Activated CD4-positive, alpha-beta T cell treated with anti-CD3 and anti-CD28 coated beads, Interleukin-2, amount 50 U/mL, for 4 hours (primary cell): ENCODE measurements around the gene CRIP1.
A peak's percentile ranks its signal among the peaks of the same experiment; 100 is the strongest.

Experiments used
- DNase-seq, 2 experiments: peaks; one replicate each; pipeline ENCODE4 v3.0.0-alpha.2; 2020

Gene CRIP1

DNA sequence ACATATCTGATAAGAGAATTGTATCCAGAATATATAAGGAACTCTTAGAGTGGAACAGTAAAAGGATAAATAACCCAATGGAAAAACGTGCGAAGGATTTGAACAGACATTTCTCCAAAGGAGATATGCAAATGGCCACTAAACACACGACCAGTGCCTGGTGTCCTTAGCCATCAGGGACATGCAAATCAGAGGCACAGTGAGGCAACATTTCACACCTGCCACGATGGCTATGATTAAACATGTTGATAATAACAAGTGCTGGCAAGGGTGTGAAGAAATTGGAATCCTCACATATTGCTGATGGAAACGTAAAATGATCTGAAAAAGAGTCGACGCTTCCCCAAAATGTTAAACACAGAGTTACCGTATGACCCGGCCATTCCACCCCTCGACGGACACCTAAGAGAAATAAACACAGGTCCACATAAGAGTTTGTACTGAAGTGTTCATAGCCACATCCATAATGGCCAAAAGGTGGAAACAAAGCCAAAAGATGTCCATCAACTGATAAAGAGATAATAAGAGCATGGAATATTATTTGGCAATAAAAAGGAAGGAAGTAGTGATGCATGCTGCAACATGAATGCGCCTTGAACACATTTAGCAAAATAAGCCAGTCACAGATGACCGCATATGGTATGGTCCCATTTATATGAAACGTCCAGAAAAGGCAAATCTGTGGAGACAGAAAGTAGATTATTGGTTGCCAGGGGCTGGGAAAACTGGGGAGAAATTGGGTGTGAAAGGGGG, 33.4 kb downstream of the CRIP1 start:
- no peak for DNase-seq

DNA sequence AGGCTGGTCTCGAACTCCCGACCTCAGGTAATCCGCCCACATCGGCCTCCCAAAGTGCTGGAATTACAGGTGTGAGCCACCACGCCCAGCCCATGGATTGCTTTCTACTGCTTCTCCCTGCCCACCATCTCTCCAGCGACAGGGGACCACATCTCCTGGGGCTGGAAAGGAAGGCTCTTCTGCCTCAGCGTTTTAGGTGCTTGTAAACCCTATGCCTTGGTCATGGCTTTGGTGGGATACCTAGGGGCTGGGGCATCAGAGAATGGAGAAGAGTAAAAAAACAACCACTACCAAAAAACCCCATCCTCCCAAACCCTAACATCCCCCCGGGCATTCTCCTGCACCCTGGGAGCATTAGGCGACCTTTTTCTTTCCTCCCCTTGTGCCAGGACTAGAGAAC, 38.6 kb downstream of the CRIP1 start:
- no peak for DNase-seq

DNA sequence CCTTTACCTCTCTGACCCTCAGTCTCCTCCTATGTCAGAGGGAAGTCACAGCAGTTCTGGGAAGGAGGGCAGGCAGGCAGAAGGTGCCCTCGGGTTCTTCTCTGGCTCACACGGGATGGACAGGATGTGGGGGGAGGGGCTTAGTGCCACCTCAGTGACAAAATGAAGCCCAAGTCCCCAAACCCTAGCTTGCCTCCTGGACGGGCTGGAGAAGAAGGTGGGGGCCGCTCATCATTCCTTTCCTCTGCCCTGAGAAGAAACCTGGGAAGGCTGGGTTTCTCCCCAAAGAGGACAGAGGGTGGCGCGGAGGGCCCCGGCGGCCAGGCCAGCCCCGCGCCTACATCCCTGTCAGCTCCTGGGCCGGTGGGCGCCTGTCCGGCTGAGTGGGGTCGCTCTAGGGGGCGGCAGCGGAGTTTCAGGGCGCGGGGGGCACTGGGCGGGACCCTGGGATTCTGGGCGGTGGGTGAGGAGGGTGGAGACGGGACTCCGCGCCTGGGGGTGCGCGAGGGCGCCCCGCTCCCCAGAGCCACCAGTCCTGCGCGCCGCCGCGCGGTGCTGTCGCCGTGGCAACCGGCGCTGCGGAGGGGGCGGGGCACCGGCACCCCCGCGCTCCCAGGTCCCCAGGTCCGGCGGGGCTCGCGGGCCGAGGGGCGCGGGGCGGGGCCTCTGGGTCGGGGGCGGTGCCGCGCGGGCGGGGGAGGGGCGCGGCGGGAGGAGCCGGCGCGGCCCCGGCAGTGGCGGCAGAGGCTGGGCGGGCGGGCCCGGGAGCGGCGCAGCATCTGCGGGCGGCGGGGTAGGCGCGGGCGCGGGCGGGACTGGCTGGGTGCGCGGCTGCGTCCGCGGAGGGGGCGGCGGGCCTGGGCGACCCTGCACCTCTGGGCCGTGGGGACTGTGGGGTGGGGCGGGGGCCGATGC, 39.4 kb downstream of the CRIP1 start, which contains the start of gene TMEM121:
TMEM121 (plus strand) TSS at position 723 of the 915 bp plus-strand sequence. CDS start 2,252 bp downstream, outside the sequence.
- DNase-seq: no peak

DNA sequence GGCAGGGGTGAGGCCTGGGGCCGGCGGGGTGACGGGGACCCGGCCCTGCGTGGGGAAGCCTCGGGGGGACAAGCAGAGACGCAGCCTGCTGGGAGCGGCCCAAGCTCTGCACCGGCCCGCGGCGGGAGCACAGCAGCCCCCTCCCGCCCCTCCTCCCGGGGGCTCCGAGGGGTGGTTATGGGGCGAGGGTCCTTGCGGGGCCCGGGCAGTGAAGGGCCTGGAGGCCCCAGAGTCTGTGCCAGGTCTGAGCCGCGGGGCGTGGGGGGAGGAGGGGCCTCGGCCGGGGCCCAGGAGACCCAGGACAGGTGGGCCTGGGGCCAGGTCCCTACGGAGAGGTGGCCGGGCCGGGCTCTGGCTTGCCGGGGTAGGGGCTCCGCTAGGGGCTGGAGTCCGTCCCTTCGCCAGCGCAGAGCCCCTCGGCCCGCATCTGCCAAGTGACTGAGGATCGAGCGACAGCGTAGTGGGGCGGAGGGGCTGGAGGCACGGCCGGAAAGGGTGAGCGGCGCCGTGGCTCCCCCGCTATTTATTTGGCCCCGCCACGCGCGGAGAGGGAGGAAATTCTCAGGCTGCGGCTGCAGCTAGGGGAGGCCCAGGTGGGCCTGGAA, 40.2 kb downstream of the CRIP1 start:
- no peak for DNase-seq

DNA sequence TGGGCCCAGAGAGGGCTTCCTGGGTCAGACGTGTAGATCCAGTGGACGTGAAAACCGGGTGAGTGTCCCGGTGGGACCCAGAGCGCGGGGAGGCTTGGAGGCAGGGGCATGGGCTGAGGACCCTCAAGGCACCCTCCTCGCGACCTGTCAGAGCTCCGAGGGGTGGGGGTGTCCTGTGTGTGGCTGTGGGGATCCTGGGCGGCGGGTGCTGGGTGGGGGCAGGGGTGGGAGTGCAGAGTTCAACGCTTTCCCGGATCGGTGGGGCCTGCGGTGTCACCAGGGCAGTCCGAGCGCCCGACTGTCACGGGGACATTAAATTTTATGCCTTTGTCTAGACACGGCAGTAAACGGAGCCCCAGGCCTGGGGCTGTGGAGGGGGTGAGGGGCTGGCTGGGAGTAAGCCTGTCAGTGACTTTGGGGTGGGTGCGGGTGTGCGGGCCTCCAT, 40.7 kb downstream of the CRIP1 start:
- DNase-seq: no peak

DNA sequence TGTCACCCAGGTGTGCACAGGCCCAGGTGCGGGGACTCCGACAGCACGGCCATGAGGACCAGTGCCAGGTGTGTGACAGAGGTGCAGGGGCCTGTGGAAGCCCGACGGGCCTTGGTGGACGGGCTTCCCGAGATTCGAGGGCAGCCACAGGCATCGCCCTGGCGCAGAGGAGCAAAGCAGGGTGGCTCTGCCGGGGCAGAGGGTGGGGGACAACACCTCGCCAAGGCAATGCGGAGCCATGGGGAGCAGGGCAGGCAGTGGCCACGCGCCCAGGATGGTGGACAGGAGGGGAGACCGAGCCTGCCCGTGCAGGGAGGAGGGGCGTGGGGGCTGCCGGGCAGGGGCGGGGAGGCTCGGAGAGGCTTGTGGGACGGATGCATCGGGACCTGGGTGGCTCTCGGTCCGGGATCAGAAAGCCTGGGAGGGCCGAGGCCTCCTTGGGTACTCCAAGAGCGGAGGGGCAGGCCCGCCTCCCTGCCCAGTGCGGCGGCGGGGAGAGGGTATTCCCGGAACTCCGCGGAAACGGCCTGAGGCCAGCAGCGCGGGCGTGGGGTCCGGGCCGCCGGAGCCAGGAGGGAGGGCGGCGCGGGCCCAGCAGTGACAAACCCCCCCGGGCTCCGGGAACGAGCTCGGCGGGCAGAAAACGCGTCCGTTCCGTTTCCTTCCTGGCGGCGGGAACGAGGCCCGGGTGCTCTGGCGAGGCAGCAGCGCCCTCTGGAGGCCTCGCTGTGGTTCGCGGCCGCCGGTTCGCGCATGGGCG, 41.3 kb downstream of the CRIP1 start:
- DNase-seq: peak; percentile 71 to 72

DNA sequence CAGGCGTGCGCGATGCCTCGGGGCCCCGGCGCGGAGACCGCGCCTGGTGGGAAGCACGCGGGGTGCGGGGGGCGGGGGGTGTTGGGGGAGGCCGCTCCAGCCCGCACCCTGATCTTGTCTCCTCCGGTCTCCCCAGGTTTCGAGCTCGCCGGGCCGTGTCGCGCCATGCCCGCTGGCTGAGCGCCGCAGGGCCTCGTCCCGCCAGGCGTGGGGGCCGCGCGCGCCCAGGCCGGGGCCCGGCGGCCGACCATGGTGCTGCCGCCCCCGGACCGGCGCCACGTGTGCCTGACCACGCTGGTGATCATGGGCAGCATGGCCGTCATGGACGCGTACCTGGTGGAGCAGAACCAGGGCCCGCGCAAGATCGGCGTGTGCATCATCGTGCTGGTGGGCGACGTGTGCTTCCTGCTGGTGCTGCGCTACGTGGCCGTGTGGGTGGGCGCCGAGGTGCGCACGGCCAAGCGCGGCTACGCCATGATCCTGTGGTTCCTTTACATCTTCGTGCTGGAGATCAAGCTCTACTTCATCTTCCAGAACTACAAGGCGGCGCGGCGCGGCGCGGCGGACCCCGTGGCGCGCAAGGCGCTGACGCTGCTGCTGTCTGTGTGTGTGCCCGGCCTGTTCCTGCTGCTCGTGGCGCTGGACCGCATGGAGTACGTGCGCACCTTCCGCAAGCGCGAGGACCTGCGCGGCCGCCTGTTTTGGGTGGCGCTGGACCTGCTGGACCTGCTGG, 42.1 kb downstream of the CRIP1 start:
- peak; percentile 54 to 64 for DNase-seq

DNA sequence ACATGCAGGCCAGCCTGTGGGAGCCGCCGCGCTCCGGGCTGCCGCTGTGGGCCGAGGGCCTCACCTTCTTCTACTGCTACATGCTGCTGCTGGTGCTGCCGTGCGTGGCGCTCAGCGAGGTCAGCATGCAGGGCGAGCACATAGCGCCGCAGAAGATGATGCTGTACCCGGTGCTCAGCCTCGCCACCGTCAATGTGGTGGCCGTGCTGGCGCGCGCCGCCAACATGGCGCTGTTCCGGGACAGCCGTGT, 42.6 kb downstream of the CRIP1 start:
- no peak for DNase-seq

DNA sequence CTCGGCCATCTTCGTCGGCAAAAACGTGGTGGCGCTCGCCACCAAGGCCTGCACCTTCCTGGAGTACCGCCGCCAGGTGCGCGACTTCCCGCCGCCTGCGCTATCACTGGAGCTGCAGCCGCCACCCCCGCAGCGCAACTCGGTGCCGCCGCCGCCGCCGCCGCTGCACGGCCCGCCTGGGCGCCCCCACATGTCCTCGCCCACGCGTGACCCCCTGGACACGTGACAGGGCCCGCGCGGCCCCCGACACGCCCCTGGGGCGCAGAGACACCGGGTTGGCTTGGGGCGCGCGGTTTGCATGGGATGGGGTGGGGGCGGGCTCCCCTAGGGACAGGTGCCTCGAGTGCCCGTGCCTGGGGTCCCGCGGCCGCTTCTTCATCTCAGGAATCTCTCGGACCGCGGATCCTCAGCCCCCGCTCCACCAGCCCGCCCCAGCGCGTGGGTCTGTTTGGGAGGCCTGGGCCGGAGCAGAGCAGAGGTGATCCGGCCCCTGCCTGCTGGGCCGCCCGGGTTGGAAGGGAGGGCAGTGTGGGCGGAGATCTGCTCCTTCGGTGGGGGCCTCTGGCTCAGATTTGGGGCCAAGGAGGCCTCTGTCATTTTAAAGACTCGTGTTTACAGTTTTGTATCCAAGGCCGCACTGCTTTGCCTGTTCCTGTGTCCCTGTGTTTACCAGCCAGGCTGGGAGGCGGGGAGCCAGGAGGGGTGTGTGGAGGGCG, 43.0 kb downstream of the CRIP1 start:
- DNase-seq: peak; percentile 37 to 53

DNA sequence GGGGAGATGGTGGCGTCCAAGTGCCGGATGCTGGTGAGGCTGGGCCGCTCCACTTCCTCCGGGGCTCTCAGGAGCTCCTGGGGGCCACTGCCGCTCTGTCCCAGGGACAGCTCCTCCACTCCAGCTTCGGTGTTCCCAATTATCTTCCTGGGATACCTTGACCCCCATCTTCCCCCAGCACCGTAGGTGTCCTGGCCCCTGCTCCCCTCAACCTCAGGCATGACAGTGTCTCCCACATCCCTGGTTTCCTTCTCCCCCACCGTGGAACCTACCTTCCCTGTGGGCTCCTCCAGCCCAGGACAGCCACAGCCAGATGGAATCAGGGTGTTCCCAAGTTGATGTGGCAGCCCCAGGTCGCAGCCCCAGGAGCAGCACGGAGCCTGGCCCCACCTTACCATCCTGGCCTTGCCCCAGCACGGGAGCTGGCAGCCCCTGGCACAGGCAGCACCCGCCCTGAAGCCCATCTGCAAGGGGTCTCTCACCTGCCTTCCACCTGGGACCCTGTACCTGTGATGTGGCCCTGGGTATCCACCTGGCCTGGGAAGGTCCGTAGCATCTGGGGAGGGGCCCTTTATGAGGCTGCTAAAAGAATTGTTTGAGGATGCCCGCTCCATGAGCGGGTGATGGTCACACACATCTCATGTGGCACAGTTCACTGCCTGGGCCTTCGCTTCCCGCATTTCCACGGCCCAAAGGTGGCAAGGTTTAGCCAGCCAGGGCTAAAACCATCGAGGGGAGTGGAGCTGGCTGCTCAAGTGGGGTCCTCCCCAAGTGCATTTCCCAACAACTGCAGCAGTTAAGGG, 43.8 kb downstream of the CRIP1 start:
- DNase-seq: no peak

DNA sequence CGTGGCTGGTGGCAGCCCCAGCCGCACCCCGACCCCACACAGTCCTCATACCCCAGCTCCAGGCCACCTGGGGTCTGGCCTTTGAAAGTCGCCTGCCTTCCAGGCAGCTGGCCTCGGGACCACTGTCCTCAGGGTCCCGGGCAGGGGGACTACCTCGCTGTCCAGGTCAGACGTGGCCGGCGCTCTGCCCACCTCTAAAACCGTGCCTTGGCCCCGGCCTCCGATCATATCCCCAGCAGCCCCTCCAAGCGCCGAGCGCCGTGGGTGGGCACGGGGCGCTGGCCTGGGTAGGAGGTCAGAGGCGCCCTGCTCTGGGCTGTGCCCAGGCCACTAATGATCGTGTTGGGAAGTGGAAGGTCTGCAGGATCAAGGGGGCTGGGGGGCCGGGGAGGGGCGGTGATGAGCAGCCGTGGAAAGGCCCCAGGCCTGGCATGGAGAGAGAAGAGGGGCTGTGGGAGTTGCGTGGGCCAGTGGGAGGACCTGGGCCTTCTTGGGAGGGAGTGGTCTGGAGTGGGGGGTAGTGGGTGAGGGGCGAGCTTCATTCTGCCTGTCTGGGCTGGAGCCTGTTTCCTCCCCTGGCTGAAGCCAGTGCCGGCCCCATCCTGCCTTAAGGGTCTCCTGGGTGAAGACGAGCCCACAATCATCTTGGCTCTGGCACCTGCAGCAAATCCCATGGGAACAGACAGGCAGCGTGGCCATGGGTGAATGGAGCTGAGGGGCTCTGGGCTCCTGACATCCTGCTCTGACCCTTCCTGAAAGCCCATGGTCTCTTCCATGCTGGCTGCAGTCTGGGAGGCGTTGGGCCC, 44.6 kb downstream of the CRIP1 start:
- no peak for DNase-seq

DNA sequence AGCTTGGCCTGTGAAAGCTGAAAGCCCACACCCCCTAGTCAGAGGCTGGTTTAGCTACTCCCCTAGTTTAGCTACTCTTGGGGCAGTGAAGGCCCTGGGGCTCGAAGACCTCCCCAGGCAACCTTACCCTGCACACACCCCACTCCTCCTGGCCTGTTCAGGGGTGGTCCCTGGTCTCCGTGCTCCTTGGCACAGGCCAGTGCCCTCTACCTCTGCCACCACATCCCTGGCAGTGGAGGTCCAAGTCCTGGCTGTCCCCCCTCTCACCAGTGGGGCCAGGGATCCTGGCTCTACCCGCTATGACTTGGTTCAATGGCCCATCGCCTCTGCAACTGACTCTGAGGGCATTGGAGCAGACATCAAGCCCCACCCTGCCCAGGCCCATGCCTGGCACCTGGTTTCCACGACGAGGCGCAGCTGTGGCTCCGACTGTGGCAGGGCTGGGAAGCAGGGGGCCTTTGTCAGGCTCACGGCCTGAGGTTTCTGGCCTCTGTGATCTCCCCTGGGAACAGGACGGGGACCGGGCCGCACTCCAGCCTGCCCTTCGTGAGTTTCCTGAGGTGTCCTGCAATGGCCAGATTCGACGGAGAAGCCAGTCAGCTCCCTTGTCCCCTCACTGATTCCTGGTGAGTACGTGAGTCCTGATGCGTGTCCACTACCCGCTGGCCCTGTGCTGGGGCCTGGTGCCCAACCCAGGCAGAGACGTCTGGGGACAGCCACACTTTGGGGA, 45.4 kb downstream of the CRIP1 start:
- no peak for DNase-seq

DNA sequence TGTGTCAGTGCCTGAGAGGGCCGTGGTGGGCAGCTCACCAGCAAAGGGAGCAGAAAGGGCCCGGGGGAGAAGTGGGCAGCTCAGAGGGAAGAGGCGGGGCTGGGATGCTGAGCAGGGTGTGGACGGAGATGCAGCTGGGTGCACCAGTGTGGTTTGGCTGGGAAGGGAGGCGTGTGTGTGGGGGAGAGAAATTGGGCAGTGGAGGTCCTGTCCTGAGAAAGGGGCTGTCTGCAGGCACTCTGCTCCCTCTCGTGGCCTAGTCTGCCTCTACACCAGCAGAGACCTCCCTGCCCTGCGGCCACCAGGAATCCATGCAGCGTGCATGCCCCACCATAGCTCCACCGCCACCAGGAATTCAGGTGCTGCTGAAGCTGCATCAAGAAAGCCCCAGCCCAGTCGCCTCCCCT, 46.1 kb downstream of the CRIP1 start:
- DNase-seq: no peak

DNA sequence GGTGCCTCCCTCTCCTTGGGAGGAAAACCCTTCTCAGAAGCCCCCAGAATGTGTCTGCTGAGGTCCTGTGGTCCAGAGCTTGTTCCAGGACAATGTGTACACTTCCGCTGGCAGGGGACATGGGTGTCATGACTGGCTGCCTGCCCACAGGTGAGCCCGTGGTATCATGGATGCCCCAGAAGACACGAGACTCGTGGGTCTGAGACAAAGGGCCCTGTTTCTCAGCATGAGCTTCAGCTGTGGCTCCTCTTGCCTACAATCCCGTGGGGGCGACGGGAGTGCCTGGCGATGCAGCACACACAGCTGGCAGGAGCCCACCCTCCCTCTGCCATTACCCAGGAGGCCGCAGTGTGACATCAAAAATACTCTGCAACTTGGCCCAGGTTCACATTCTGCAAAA, 46.7 kb downstream of the CRIP1 start:
- DNase-seq: no peak

DNA sequence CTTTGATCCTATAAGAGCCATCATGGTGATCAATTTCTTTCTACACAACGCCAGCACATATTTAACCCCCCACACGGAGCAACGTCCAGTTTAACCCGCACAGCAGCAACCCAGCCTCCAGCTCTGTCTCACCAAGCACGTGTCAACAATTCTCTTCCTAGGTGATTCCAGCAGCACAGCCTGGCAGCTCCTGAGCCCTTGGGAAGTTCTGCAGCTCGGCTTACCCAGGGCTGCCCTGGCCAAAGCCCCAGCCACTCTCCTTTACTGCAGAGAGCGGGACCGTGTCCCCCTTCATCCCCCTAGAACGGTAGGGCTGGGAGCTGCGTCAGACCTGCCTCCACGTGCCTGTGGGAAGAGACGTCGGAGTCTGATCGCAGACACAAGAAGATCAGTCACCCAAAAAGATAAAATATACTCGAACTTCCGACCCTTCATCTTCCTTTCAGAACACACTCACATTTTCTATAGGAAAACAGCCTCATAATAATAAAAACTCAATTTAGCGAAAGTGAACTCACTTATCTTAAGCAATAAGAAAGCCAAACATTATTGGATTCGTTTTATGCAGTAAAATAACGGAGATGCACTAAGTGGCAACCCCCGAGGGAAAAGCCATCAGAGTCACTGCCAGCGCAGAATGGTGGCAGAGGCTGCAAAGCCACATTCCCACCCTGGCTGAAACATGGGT, 47.3 kb downstream of the CRIP1 start:
- no peak for DNase-seq

DNA sequence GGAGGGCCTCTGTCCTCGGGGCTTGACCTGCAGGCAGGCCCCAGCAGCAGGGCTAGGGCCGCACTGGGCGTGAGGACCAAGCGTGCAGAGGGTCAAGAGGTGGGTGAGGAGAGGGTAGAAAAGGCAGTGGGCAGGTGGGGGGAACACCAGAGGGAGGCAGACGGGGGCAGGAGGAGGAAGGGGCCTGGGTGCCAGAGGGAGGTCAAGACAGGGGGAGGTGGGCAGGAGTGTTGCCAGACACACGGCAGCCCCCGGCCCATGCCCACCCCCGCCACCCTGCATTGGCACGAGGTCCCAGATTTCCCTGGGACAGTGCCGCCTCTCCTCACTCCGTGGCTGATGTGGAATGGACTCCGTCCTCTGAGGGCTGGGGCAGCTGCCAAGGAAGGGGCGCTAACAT, 47.9 kb downstream of the CRIP1 start:
- no peak for DNase-seq

DNA sequence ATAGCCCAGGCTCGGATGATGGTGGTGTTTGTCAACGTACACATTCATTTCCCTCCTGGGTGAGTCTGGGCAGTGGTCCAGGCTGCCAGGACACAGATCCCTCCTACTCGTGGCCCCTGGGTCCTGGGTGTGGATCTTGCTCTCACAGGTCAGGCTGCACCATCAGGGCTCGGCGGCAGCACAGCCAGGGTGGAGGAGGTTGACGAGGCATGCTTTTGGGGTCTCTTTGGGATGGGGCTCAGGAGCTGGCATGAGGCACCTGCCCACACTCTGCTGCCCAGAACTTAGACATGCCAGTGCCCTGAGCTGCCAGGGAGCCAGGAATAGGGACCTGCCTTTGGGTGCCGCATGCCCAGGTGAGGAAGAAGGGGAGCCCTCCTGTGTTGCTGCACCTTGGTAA, 49.4 kb downstream of the CRIP1 start:
- no peak for DNase-seq
